ENCODE data around the gene SREBF2. TPM values are rescaled to one million over a fixed set of nuclear protein-coding genes. Genes with fewer than 3 reads are reported as not detected.
"Not testable (repeated sequence)": the region's sequence is repeated elsewhere in the genome, so short reads cannot be mapped to it uniquely, and the experiment has no call there.

SREBF2 gene
- polyA plus RNA-seq, 2 of the 4 experiments (the other 2 are of a cell fraction) = 19.4 to 30.8 TPM

- H3K4me1 ChIP-seq; FAIRE-seq; H3K4me2 ChIP-seq; POLR2A ChIA-PET; DNase-seq (ENCODE audit: low read depth in 1 of 2, low spot score in 1 of 2); CTCF ChIA-PET; H3K27ac ChIP-seq; ATAC-seq; H3K9me3 ChIP-seq; H3K4me3 ChIP-seq: not testable (repeated sequence)
- WGBS (ENCODE audit: missing lambda C conversion rate) = 86% methylated on average over 1 of the region's 1 CpG
Observed at GRCh38 chr22:41870081-41870480, 37.2 kb downstream of the SREBF2 start.

DNA sequence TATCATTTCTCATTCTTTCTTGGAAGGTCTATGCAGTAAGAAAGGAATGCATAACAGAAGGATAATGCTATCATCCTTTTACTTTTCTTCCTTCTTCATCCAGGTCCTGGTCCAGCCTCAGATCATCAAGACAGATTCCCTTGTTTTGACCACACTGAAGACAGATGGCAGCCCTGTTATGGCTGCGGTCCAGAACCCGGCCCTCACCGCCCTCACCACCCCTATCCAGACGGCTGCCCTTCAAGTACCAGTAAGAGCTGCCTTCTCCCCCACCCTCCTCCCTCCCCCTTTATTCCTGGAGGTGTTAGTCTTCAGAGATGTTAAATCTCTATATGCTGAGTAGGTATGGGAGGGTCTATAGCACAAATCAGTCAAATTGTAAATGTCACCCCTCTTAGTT lies 37.9 kb downstream of the SREBF2 start:
- no peak for DNase-seq (ENCODE audit: low read depth in 1 of 2, low spot score in 1 of 2)
- Histone ChIP-seq H3K27ac (no peak overlapping the region), H3K4me2 (no peak overlapping the region), H3K4me1 (no peaks in the 10 kb centered on the region), H3K9me3 (no peaks in the 10 kb centered on the region), H3K4me3 (no peak overlapping the region)
- TF ChIP-seq SMC3 (IDR thresholded peaks at IDR 0.05) (no peak), JUNB (IDR thresholded peaks at IDR 0.05) (no peak), FOXS1 (CRISPR knock-in tag; IDR thresholded peaks at IDR 0.05) (no peak), CHD2 (IDR thresholded peaks at IDR 0.05; ENCODE audit: low read length, partially characterized antibody) (no peak), TFCP2L1 (CRISPR knock-in tag; IDR thresholded peaks at IDR 0.05) (no peak), PHF8 (IDR thresholded peaks at IDR 0.05; ENCODE audit: borderline replicate concordance, low read depth) (no peak), CBX8 (IDR thresholded peaks at IDR 0.05) (no peak), GATA3 (IDR thresholded peaks at IDR 0.05; ENCODE audit: borderline replicate concordance) (no peak), RAD21 (conservative IDR thresholded peaks at IDR 0.05 in 1 of 2, IDR thresholded peaks at IDR 0.05 in 1 of 2) (no peak), RARB (CRISPR knock-in tag; IDR thresholded peaks at IDR 0.05) (no peak), HOXB13 (CRISPR knock-in tag; IDR thresholded peaks at IDR 0.05; ENCODE audit: low read depth) (no peak), FOSB (CRISPR knock-in tag; IDR thresholded peaks at IDR 0.05) (no peak), ZC3H11A (IDR thresholded peaks at IDR 0.05) (no peak), FOSL2 (IDR thresholded peaks at IDR 0.05) (no peak), FOSL2 (CRISPR knock-in tag; IDR thresholded peaks at IDR 0.05) (no peak), NPAS2 (CRISPR knock-in tag; IDR thresholded peaks at IDR 0.05; ENCODE audit: borderline replicate concordance) (no peak), MAZ (IDR thresholded peaks at IDR 0.05; ENCODE audit: borderline replicate concordance, low read depth, low read length) (no peak)
- TF ChIP-seq, protein P1, sequence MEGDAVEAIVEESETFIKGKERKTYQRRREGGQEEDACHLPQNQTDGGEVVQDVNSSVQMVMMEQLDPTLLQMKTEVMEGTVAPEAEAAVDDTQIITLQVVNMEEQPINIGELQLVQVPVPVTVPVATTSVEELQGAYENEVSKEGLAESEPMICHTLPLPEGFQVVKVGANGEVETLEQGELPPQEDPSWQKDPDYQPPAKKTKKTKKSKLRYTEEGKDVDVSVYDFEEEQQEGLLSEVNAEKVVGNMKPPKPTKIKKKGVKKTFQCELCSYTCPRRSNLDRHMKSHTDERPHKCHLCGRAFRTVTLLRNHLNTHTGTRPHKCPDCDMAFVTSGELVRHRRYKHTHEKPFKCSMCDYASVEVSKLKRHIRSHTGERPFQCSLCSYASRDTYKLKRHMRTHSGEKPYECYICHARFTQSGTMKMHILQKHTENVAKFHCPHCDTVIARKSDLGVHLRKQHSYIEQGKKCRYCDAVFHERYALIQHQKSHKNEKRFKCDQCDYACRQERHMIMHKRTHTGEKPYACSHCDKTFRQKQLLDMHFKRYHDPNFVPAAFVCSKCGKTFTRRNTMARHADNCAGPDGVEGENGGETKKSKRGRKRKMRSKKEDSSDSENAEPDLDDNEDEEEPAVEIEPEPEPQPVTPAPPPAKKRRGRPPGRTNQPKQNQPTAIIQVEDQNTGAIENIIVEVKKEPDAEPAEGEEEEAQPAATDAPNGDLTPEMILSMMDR (IDR thresholded peaks at IDR 0.05) = no peak
- TF ChIP-seq, protein P2, sequence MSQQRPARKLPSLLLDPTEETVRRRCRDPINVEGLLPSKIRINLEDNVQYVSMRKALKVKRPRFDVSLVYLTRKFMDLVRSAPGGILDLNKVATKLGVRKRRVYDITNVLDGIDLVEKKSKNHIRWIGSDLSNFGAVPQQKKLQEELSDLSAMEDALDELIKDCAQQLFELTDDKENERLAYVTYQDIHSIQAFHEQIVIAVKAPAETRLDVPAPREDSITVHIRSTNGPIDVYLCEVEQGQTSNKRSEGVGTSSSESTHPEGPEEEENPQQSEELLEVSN (IDR thresholded peaks at IDR 0.05; ENCODE audit: borderline replicate concordance, low read depth) = no peak
- WGBS (ENCODE audit: missing lambda C conversion rate) = 90% methylated on average over 4 of the region's 4 CpGs
- ChIA-PET CTCF (interaction anchor here (1.2 to 2.4 kb wide), 2 partner anchors 8 to 124 kb away, joined by 3 to 5 read pairs; no protein-coding TSS in a partner anchor), POLR2A (no interaction called here)
- no peak for FAIRE-seq
- no peak for ATAC-seq

- no peak for ATAC-seq
- TF ChIP-seq, protein P3, sequence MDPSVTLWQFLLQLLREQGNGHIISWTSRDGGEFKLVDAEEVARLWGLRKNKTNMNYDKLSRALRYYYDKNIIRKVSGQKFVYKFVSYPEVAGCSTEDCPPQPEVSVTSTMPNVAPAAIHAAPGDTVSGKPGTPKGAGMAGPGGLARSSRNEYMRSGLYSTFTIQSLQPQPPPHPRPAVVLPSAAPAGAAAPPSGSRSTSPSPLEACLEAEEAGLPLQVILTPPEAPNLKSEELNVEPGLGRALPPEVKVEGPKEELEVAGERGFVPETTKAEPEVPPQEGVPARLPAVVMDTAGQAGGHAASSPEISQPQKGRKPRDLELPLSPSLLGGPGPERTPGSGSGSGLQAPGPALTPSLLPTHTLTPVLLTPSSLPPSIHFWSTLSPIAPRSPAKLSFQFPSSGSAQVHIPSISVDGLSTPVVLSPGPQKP (IDR thresholded peaks at IDR 0.05; ENCODE audit: low read depth, low read length) = no peak
- TF ChIP-seq MAFK (IDR thresholded peaks at IDR 0.05; ENCODE audit: partially characterized antibody) (no peak), CBX8 (IDR thresholded peaks at IDR 0.05) (no peak), ZSCAN20 (CRISPR knock-in tag; IDR thresholded peaks at IDR 0.05) (no peak), EP300 (IDR thresholded peaks at IDR 0.05) (no peak), RFX5 (IDR thresholded peaks at IDR 0.05) (no peak), ESRRA (IDR thresholded peaks at IDR 0.05; ENCODE audit: borderline replicate concordance, low read length) (no peak), RNF2 (IDR thresholded peaks at IDR 0.05; ENCODE audit: borderline replicate concordance, low read depth) (no peak), FOSB (CRISPR knock-in tag; IDR thresholded peaks at IDR 0.05) (no peak), PBX3 (IDR thresholded peaks at IDR 0.05) (no peak)
- H3K9me3 ChIP-seq = no peaks in the 10 kb centered on the region
- POLR2A ChIA-PET = no interaction called here
- H3K4me1 ChIP-seq = no peaks in the 10 kb centered on the region
- CTCF ChIA-PET = interaction anchor here (0.7 to 2.1 kb wide), 2 partner anchors 176 to 325 kb away, joined by 4 to 8 read pairs; no protein-coding TSS in a partner anchor
- H3K4me3 ChIP-seq = no peak overlapping the region
- H3K27ac ChIP-seq = no peak overlapping the region
- no peak for DNase-seq (ENCODE audit: low read depth in 1 of 2, low spot score in 1 of 2)
- no peak overlapping the region for H3K4me2 ChIP-seq
- WGBS (ENCODE audit: missing lambda C conversion rate) = 76% methylated on average over 5 of the region's 5 CpGs
- no peak for FAIRE-seq
Observed at GRCh38 chr22:41873391-41873790, 40.5 kb downstream of the SREBF2 start.
